ENCODE results near the gene METRN. TPM values are rescaled to one million over a fixed set of nuclear protein-coding genes. Genes with fewer than 3 reads are reported as not detected.

METRN gene
- total and polyA plus RNA-seq, 8 donors = 9.3 to 57.3 (median 15.4) TPM

GRCh38 chr16:761625-762513 lies 47.0 kb downstream of the METRN start:
- DNase-seq (peak in 2 of 4 donors; percentile 32 to 79), ATAC-seq (peak; percentile 27)
- Histone ChIP-seq H3K9me3 (no peaks in the 10 kb centered on the region), H3K4me1 (no peaks in the 10 kb centered on the region), H3K27me3 (peaks cover 0 to 38% of the 10 kb centered on the region in 2 donors), H3K4me3 (peak overlapping the region; percentile 13 to 20), H3K27ac (no peak overlapping the region), H3K36me3 (no peaks in the 10 kb centered on the region)
- TF ChIP-seq CTCF (IDR thresholded peaks at IDR 0.05) = no peak
- intact Hi-C loops (cut with DNase I) = no loop called here

GRCh38 chr16:762595-763268 lies 47.8 kb downstream of the METRN start:
- Histone ChIP-seq H3K36me3 (no peaks in the 10 kb centered on the region), H3K27me3 (peaks cover 0 to 38% of the 10 kb centered on the region in 2 donors), H3K4me1 (no peaks in the 10 kb centered on the region), H3K9me3 (no peaks in the 10 kb centered on the region), H3K27ac (no peak overlapping the region), H3K4me3 (no peak overlapping the region)
- TF ChIP-seq CTCF (IDR thresholded peaks at IDR 0.05) = no peak
- ATAC-seq (no peak), DNase-seq (no peak)
- intact Hi-C loops (cut with DNase I) = no loop called here

GRCh38 chr16:763369-764183 lies 48.7 kb downstream of the METRN start:
- Histone ChIP-seq H3K9me3 (no peaks in the 10 kb centered on the region), H3K27me3 (peaks cover 0 to 38% of the 10 kb centered on the region in 2 donors), H3K27ac (no peak overlapping the region), H3K36me3 (no peaks in the 10 kb centered on the region), H3K4me3 (no peak overlapping the region), H3K4me1 (no peaks in the 10 kb centered on the region)
- no peak for ATAC-seq
- no peak for TF ChIP-seq CTCF (IDR thresholded peaks at IDR 0.05)
- intact Hi-C loops (cut with DNase I) = no loop called here
- DNase-seq = no peak

GRCh38 chr16:764184-764750 lies 49.3 kb downstream of the METRN start:
- H3K4me3 ChIP-seq = no peak overlapping the region
- no peaks in the 10 kb centered on the region for H3K36me3 ChIP-seq
- H3K4me1 ChIP-seq = no peaks in the 10 kb centered on the region
- intact Hi-C loops (cut with DNase I) = no loop called here
- H3K27me3 ChIP-seq = peaks cover 0 to 39% of the 10 kb centered on the region in 2 donors
- no peak overlapping the region for H3K27ac ChIP-seq
- ATAC-seq = no peak
- TF ChIP-seq CTCF (IDR thresholded peaks at IDR 0.05) = no peak
- no peaks in the 10 kb centered on the region for H3K9me3 ChIP-seq
- no peak for DNase-seq

Measured in left lung (tissue), 10 donors.